ENCODE measurements around the gene ADAMTSL3.

ADAMTSL3 gene

GRCh38 chr15:83881156-83881555 lies 227.2 kb downstream of the ADAMTSL3 start:
- Histone ChIP-seq H3K9me2 (replicated peaks; ENCODE audit: low read depth, low read length) (no peaks in the 10 kb centered on the region), H4K20me1 (ENCODE audit: insufficient read depth, low read length, poor library complexity, severe bottlenecking) (no peaks in the 10 kb centered on the region)
- TF ChIP-seq CTCF (conservative IDR thresholded peaks at IDR 0.05; ENCODE audit: low read length) (no peak), EZH2phosphoT487 (IDR thresholded peaks at IDR 0.05; ENCODE audit: borderline replicate concordance) (no peak)

GRCh38 chr15:83886321-83886720 lies 232.4 kb downstream of the ADAMTSL3 start:
- no peak overlapping the region for H2AFZ ChIP-seq (ENCODE audit: low read length)
- no peaks in the 10 kb centered on the region for H3K27me3 ChIP-seq (ENCODE audit: insufficient read depth, low read length, poor library complexity, severe bottlenecking)
- no peaks in the 10 kb centered on the region for H4K20me1 ChIP-seq (ENCODE audit: insufficient read depth, low read length, poor library complexity, severe bottlenecking)
- no peaks in the 10 kb centered on the region for H3K9me3 ChIP-seq (ENCODE audit: insufficient read depth, low read depth, low read length)
- H3F3A ChIP-seq (ENCODE audit: low read depth): no peaks in the 10 kb centered on the region
- no peaks in the 10 kb centered on the region for H3K36me3 ChIP-seq (ENCODE audit: insufficient read depth, low read length)
- no peak overlapping the region for H3K9ac ChIP-seq (ENCODE audit: low read depth, low read length, poor library complexity, severe bottlenecking)
- H3K4me3 ChIP-seq (ENCODE audit: low read length, poor library complexity, severe bottlenecking): no peak overlapping the region
- no peak for TF ChIP-seq CTCF (conservative IDR thresholded peaks at IDR 0.05; ENCODE audit: low read length)
- no peak for TF ChIP-seq EZH2phosphoT487 (IDR thresholded peaks at IDR 0.05; ENCODE audit: borderline replicate concordance)
- no peaks in the 10 kb centered on the region for H3K79me2 ChIP-seq (ENCODE audit: insufficient read depth, low read length)
- H3K4me2 ChIP-seq (ENCODE audit: low read depth, low read length, poor library complexity, severe bottlenecking): no peak overlapping the region
- H3K4me1 ChIP-seq (ENCODE audit: insufficient read depth, low read length, poor library complexity, severe bottlenecking): no peaks in the 10 kb centered on the region
- no peaks in the 10 kb centered on the region for H3K9me2 ChIP-seq (replicated peaks; ENCODE audit: low read depth, low read length)

More at GRCh38 chr15:83881156-83881555, 227.2 kb downstream of the ADAMTSL3 start:
- Histone ChIP-seq H2AFZ (ENCODE audit: low read length) (no peak overlapping the region), H3F3A (ENCODE audit: low read depth) (no peaks in the 10 kb centered on the region), H3K4me1 (ENCODE audit: insufficient read depth, low read length, poor library complexity, severe bottlenecking) (no peaks in the 10 kb centered on the region), H3K79me2 (ENCODE audit: insufficient read depth, low read length) (no peaks in the 10 kb centered on the region), H3K9me3 (ENCODE audit: insufficient read depth, low read depth, low read length) (no peaks in the 10 kb centered on the region), H3K9ac (ENCODE audit: low read depth, low read length, poor library complexity, severe bottlenecking) (no peak overlapping the region), H3K36me3 (ENCODE audit: insufficient read depth, low read length) (no peaks in the 10 kb centered on the region), H3K4me2 (ENCODE audit: low read depth, low read length, poor library complexity, severe bottlenecking) (no peak overlapping the region), H3K4me3 (ENCODE audit: low read length, poor library complexity, severe bottlenecking) (no peak overlapping the region), H3K27me3 (ENCODE audit: insufficient read depth, low read length, poor library complexity, severe bottlenecking) (no peaks in the 10 kb centered on the region)

- Histone ChIP-seq H3K4me2 (ENCODE audit: low read depth, low read length, poor library complexity, severe bottlenecking) (no peak overlapping the region), H3K36me3 (ENCODE audit: insufficient read depth, low read length) (no peaks in the 10 kb centered on the region), H3K79me2 (ENCODE audit: insufficient read depth, low read length) (no peaks in the 10 kb centered on the region), H3K9ac (ENCODE audit: low read depth, low read length, poor library complexity, severe bottlenecking) (no peak overlapping the region), H3K4me3 (ENCODE audit: low read length, poor library complexity, severe bottlenecking) (no peak overlapping the region), H3K9me3 (ENCODE audit: insufficient read depth, low read depth, low read length) (no peaks in the 10 kb centered on the region), H3K9me2 (replicated peaks; ENCODE audit: low read depth, low read length) (no peaks in the 10 kb centered on the region), H4K20me1 (ENCODE audit: insufficient read depth, low read length, poor library complexity, severe bottlenecking) (no peaks in the 10 kb centered on the region), H2AFZ (ENCODE audit: low read length) (no peak overlapping the region), H3K27me3 (ENCODE audit: insufficient read depth, low read length, poor library complexity, severe bottlenecking) (no peaks in the 10 kb centered on the region), H3K4me1 (ENCODE audit: insufficient read depth, low read length, poor library complexity, severe bottlenecking) (no peaks in the 10 kb centered on the region), H3F3A (ENCODE audit: low read depth) (no peaks in the 10 kb centered on the region)
- TF ChIP-seq EZH2phosphoT487 (IDR thresholded peaks at IDR 0.05; ENCODE audit: borderline replicate concordance) (no peak), CTCF (conservative IDR thresholded peaks at IDR 0.05; ENCODE audit: low read length) (no peak)
Measured at GRCh38 chr15:83887404-83887803, 233.5 kb downstream of the ADAMTSL3 start.
